Natural killer cell (primary cell): ENCODE data around the gene LARGE1. TPM values are rescaled to one million over a fixed set of nuclear protein-coding genes. Genes with fewer than 3 reads are reported as not detected.

ENCODE experiments used
- ATAC-seq, 3 donors: fragments of 150-1000 bp in 2 of 3; fragments of 200-7000 bp in 1 of 3; cut with Tn5 transposase; 1 replicate in 1 of 3; 2 replicates in 2 of 3; pipeline ENCODE4 v1.10.0; 2021; ENCODE audit warnings: mild to moderate bottlenecking in 2 of 3, moderate library complexity in 2 of 3
- DNase-seq, 2 donors: peaks; one replicate each; pipeline versions ENCODE4 v3.0.0 to v3.0.0-alpha.2; 2013 to 2021; ENCODE audit warnings: mixed read lengths in 1 of 2
- H3K27ac ChIP-seq: one replicate; pipeline ENCODE4 v1.5.1; 2013; ENCODE audit warnings: mild to moderate bottlenecking, low read length
- H3K27me3 ChIP-seq: one replicate; pipeline ENCODE4 v1.6.1; 2013; ENCODE audit warnings: low read length; ENCODE audit not compliant: control insufficient read depth, insufficient read depth
- H3K36me3 ChIP-seq: one replicate; pipeline ENCODE4 v1.6.1; 2013; ENCODE audit warnings: low read length; ENCODE audit not compliant: control insufficient read depth, insufficient read depth
- H3K4me1 ChIP-seq: one replicate; pipeline ENCODE4 v1.6.1; 2013; ENCODE audit warnings: low read length; ENCODE audit not compliant: control insufficient read depth, insufficient read depth
- H3K4me3 ChIP-seq: one replicate; pipeline ENCODE4 v1.5.1; 2013; ENCODE audit warnings: low read length
- H3K9me3 ChIP-seq: one replicate; pipeline ENCODE4 v1.6.1; 2013; ENCODE audit warnings: low read length; ENCODE audit not compliant: control insufficient read depth, insufficient read depth
- H3K27ac Mint-ChIP-seq, 2 donors: one replicate each; pipeline ENCODE4 v1.8.0; 2022; ENCODE audit warnings: mild to moderate bottlenecking in 2 of 2, mixed read lengths in 2 of 2, moderate library complexity in 1 of 2
- H3K27me3 Mint-ChIP-seq, 2 donors: one replicate each; pipeline ENCODE4 v1.8.0; 2022; ENCODE audit warnings: low read depth in 2 of 2, mixed read lengths in 2 of 2
- H3K36me3 Mint-ChIP-seq: one replicate; pipeline ENCODE4 v1.8.0; 2022; ENCODE audit warnings: mixed read lengths
- H3K4me1 Mint-ChIP-seq, 2 donors: one replicate each; pipeline ENCODE4 v1.8.0; 2022; ENCODE audit warnings: mixed read lengths in 2 of 2
- H3K4me3 Mint-ChIP-seq: one replicate; pipeline ENCODE4 v1.8.0; 2022; ENCODE audit warnings: mild to moderate bottlenecking, moderate library complexity, mixed read lengths
- H3K9me3 Mint-ChIP-seq, 2 donors: one replicate each; pipeline ENCODE4 v1.8.0; 2022; ENCODE audit warnings: mixed read lengths in 2 of 2
- CTCF ChIP-seq: fragments of 200-600 bp; IDR thresholded peaks from one replicate; pipeline ENCODE4 v1.8.0; 2022; ENCODE audit warnings: antibody characterized with exemption
- WGBS: methylation state at CpG from one replicate; pipeline ENCODE4 v1.1.7; 2013; ENCODE audit warnings: missing lambda C conversion rate; ENCODE audit not compliant: insufficient coverage; 5-methylcytosine and 5-hydroxymethylcytosine counted together
- intact Hi-C: fragments of 100-400 bp; cut with micrococcal nuclease; formaldehyde crosslinking; loops from one replicate; pipeline ENCODE4 v1.14.2; 2022
- total RNA-seq, 4 donors: library from RNA; stranded (reverse); fragments of 120-200 nt in 1 of 4; gene quantifications; one replicate each; pipeline versions ENCODE4 v1.2.3 to v1.2.4, GENCODE V29; 2013 to 2022

LARGE1 gene
- total RNA-seq, 3 donors from 2014 or later (not counting 1 experiment from before 2014, with no cell fraction given): 2.6 to 11.6 (median 4.1) TPM

GRCh38 chr22:33455036-33455435, 465.2 kb downstream of the LARGE1 start:
- Mint-ChIP-seq H3K4me3 (no peak overlapping the region), H3K4me1 (no peaks in the 10 kb centered on the region), H3K27ac (no peak overlapping the region), H3K27me3 (no peaks in the 10 kb centered on the region), H3K36me3 (no peaks in the 10 kb centered on the region), H3K9me3 (peaks cover 0 to 2% of the 10 kb centered on the region in 2 donors)
- DNase-seq (no peak), ATAC-seq (no peak)
- no peak overlapping the region for H3K27ac ChIP-seq
- 83% methylated on average over 1 of the region's 1 CpG for WGBS
- no peak overlapping the region for H3K4me3 ChIP-seq
- H3K9me3 ChIP-seq: no peaks in the 10 kb centered on the region
- H3K27me3 ChIP-seq: no peaks in the 10 kb centered on the region
- no peaks in the 10 kb centered on the region for H3K4me1 ChIP-seq
- no peak for TF ChIP-seq CTCF
- no peaks in the 10 kb centered on the region for H3K36me3 ChIP-seq
- intact Hi-C loops: no loop called here

- Mint-ChIP-seq H3K4me1 (no peaks in the 10 kb centered on the region), H3K27ac (no peak overlapping the region), H3K27me3 (no peaks in the 10 kb centered on the region), H3K4me3 (no peak overlapping the region), H3K36me3 (no peaks in the 10 kb centered on the region), H3K9me3 (peaks cover 0 to 2% of the 10 kb centered on the region in 2 donors)
- no peak for TF ChIP-seq CTCF
- intact Hi-C loops: no loop called here
- H3K36me3 ChIP-seq: no peaks in the 10 kb centered on the region
- no peaks in the 10 kb centered on the region for H3K4me1 ChIP-seq
- 84% methylated on average over 6 of the region's 6 CpGs for WGBS
- no peak overlapping the region for H3K27ac ChIP-seq
- H3K27me3 ChIP-seq: no peaks in the 10 kb centered on the region
- no peak for ATAC-seq
- no peak overlapping the region for H3K4me3 ChIP-seq
- DNase-seq: no peak
- H3K9me3 ChIP-seq: no peaks in the 10 kb centered on the region
Measured at GRCh38 chr22:33451866-33452469, 468.3 kb downstream of the LARGE1 start.

GRCh38 chr22:33450756-33451155, 469.5 kb downstream of the LARGE1 start:
- Histone ChIP-seq H3K27ac (no peak overlapping the region), H3K36me3 (no peaks in the 10 kb centered on the region), H3K4me3 (no peak overlapping the region), H3K9me3 (no peaks in the 10 kb centered on the region), H3K27me3 (no peaks in the 10 kb centered on the region), H3K4me1 (no peaks in the 10 kb centered on the region)
- H3K9me3 Mint-ChIP-seq: peaks cover 0 to 2% of the 10 kb centered on the region in 2 donors
- H3K36me3 Mint-ChIP-seq: no peaks in the 10 kb centered on the region
- DNase-seq (no peak), ATAC-seq (no peak)
- no peaks in the 10 kb centered on the region for H3K4me1 Mint-ChIP-seq
- TF ChIP-seq CTCF: no peak
- intact Hi-C loops: no loop called here
- WGBS: 83% methylated on average over 6 of the region's 6 CpGs
- H3K27ac Mint-ChIP-seq: no peak overlapping the region
- no peak overlapping the region for H3K4me3 Mint-ChIP-seq
- H3K27me3 Mint-ChIP-seq: no peaks in the 10 kb centered on the region

GRCh38 chr22:33447733-33448132, 472.5 kb downstream of the LARGE1 start:
- H3K4me3 Mint-ChIP-seq: no peak overlapping the region
- ATAC-seq (no peak), DNase-seq (no peak)
- TF ChIP-seq CTCF: no peak
- H3K36me3 Mint-ChIP-seq: no peaks in the 10 kb centered on the region
- no peak overlapping the region for H3K27ac Mint-ChIP-seq
- no peaks in the 10 kb centered on the region for H3K27me3 Mint-ChIP-seq
- no peak overlapping the region for H3K27ac ChIP-seq
- H3K9me3 Mint-ChIP-seq: peaks cover 0 to 2% of the 10 kb centered on the region in 2 donors
- H3K4me3 ChIP-seq: no peak overlapping the region
- no peaks in the 10 kb centered on the region for H3K9me3 ChIP-seq
- H3K27me3 ChIP-seq: no peaks in the 10 kb centered on the region
- WGBS: 89% methylated on average over 5 of the region's 5 CpGs
- no peaks in the 10 kb centered on the region for H3K4me1 Mint-ChIP-seq
- intact Hi-C loops: no loop called here
- H3K4me1 ChIP-seq: no peaks in the 10 kb centered on the region
- H3K36me3 ChIP-seq: no peaks in the 10 kb centered on the region
